LNCaP clone FGC (cell line): ENCODE results near the gene CCL13.

ENCODE experiments used
- DNase-seq: peaks from one replicate; pipeline ENCODE4 v3.0.0-alpha.2; 2011; ENCODE audit warnings: low read depth
- H3K4me3 ChIP-seq: 2 replicates; pipeline ENCODE4 v1.5.1; 2011; ENCODE audit warnings: mild to moderate bottlenecking, low read depth, low read length, control low read depth
- TF ChIP-seq, protein P1 (sequence below): IDR thresholded peaks from 2 replicates; pipeline ENCODE4 v1.5.1; 2012; ENCODE audit warnings: mild to moderate bottlenecking; ENCODE audit not compliant: control insufficient read depth, insufficient read depth; ENCODE audit errors: extremely low read depth

CCL13 gene

DNA sequence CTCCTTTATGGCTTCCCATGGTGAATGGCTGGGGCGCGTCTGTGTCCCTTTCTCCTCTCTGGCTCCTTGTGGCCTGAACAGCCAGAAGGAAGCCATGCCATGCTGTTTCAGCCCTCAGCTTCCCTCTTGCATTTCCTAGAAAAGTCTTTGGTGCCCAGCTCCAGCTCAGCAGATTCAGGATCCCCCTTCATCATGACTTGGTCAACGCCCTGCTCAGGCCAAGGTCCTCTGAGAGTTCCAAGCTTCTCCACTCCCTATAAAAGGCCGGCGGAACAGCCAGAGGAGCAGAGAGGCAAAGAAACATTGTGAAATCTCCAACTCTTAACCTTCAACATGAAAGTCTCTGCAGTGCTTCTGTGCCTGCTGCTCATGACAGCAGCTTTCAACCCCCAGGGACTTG is at the start of gene CCL13:
TSS of gene CCL13 (plus strand) at position 287 of the 400 bp plus-strand sequence. CDS start at position 334, 47 bp downstream.
- no peak within 1 kb of the TSS for H3K4me3 ChIP-seq
- DNase-seq, result no peak
- TF ChIP-seq, protein P1, sequence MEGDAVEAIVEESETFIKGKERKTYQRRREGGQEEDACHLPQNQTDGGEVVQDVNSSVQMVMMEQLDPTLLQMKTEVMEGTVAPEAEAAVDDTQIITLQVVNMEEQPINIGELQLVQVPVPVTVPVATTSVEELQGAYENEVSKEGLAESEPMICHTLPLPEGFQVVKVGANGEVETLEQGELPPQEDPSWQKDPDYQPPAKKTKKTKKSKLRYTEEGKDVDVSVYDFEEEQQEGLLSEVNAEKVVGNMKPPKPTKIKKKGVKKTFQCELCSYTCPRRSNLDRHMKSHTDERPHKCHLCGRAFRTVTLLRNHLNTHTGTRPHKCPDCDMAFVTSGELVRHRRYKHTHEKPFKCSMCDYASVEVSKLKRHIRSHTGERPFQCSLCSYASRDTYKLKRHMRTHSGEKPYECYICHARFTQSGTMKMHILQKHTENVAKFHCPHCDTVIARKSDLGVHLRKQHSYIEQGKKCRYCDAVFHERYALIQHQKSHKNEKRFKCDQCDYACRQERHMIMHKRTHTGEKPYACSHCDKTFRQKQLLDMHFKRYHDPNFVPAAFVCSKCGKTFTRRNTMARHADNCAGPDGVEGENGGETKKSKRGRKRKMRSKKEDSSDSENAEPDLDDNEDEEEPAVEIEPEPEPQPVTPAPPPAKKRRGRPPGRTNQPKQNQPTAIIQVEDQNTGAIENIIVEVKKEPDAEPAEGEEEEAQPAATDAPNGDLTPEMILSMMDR, result no peak

DNA sequence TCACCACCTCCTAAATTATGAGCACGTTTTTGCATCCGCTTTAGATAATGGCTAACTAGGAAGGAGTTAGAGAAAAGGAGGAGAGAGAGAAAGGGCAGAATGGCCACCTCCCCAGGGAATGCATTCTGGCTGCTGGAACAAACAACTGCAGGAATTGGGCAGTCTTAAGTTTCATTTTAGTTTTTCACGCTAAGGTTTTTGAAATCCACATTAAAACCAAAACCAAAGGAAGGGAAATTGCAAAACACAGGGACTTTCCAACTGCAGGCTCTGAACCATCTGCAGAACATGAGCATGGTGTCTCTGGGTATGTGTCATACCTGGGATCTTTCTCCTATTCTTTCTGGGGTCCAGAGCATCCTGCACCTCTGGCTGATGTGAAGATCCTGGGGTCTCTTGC is 49.2 kb upstream of the CCL13 start:
- TF ChIP-seq, protein P1, result no peak
- H3K4me3 ChIP-seq, result no peak overlapping the region
- DNase-seq, result no peak

DNA sequence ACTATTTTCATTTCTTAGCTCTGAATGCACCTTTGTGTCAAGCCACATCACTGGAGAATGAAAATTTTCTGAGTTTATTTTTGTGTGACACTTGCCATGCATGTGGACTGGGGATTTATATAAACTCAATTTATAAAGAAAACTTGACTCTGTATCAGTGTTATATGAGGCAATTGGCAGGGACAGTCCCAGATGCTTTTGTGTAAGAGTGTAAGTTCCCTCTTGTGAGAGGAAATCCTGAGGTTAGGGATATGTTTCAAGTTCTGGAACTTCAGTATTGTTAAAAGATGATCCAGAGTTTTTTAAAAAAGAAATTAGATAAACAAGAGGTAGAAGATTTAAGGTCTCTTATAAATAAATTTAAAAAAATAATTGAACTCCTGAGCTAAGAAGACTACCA is 47.9 kb upstream of the CCL13 start:
- TF ChIP-seq, protein P1, result no peak
- no peak overlapping the region for H3K4me3 ChIP-seq
- no peak for DNase-seq

DNA sequence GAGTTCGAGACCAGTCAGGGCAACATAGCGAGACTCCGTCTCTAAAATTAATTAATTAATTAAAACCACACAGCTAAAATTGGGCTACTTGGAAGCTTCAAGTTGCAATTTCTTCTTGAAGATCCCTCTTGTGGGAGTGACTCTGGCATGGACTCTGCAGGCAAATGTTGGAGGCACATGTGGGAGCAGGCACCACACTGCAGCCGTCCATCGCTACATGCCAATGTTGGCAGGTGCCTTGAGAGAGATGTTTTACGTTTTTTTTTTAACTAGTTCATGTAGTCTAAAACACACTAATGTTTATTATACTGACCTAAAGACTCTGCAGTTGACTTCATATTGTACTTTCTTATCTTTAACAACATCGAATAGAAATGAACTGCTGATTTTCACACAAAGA is 45.0 kb upstream of the CCL13 start:
- DNase-seq, result no peak
- TF ChIP-seq, protein P1, result no peak
- H3K4me3 ChIP-seq, result no peak overlapping the region

DNA sequence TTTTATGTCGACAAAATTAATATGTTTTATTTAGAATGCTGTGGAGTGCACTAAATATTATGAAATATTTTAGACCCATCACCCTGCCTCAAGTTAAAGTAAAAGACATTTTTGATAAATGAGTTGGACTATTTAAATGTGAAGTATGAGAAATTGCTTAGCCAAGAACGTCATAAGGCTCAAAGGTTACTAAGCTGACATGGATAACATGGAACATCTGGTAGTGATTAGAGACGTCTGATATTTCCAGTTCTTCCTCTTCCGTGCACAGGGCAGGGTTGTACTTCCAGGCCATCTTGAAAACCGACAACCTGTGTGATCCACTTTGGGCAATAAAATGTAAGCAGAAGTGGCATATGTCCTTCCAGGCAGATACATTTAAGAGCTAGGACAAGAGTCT is 44.2 kb upstream of the CCL13 start:
- H3K4me3 ChIP-seq, result no peak overlapping the region

DNA sequence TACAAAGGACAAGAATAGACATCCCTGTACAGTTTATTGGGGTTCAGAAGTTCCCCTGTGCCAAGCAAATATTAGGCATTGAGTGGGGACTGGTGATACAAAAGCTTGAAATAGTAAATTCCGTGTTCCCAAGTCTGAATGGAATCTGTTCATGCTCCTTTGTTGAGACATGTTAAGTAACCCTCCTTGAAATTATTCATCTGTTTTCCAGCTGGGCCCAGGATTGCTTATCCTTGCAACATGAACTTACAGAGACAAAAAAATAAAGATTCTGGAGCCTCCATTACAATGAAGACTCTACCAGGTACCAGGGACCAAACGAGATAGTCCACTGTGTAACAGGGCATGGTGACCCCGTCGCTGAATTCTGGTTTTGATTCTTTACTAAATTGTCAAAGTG is 43.1 kb upstream of the CCL13 start:
- no peak overlapping the region for H3K4me3 ChIP-seq
- no peak for DNase-seq
- TF ChIP-seq, protein P1, result no peak

More for the DNA sequence above, 44.2 kb upstream of the CCL13 start:
- DNase-seq, result no peak
- TF ChIP-seq, protein P1, result no peak

DNA sequence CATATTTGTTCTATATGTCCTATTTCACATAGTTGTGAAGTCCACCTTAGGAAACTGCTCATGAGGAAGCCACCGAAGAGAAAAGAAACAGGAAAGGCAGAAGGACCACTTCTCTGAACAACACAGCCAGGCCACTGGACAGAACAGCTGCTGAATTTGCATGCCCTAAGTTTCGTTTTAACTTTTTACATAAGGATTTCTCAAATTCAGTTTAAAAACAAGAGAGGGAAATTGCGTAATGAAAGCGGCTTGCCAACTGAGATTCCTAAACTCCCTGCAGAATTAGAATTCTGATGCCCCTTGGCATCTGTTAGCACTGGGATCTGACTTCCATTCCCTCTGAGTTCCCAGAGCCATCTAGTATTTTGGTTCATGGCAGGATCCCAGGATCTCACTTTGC is 42.0 kb upstream of the CCL13 start:
- TF ChIP-seq, protein P1, result no peak
- DNase-seq, result no peak
- H3K4me3 ChIP-seq, result no peak overlapping the region
